ENCODE data around the gene NUCKS1. TPM values are rescaled to one million over a fixed set of nuclear protein-coding genes. Genes with fewer than 3 reads are reported as not detected.

NUCKS1 gene
- total RNA-seq, 1 experiment from 2014 or later = 205 TPM

GRCh38 chr1:205706601-205707502 lies 43.1 kb downstream of the NUCKS1 start:
- H3K27me3 Mint-ChIP-seq (ENCODE audit: insufficient read depth, unreplicated experiment) = no peaks in the 10 kb centered on the region
- H3K4me1 Mint-ChIP-seq (ENCODE audit: low read depth, unreplicated experiment) = peaks cover 16% of the 10 kb centered on the region
- H3K4me1 ChIP-seq = peaks cover 10% of the 10 kb centered on the region
- CTCF ChIA-PET = interaction anchor here (1.1 to 2.4 kb wide), 2 partner anchors 48 to 49 kb away, joined by 5 to 10 read pairs; no protein-coding TSS in a partner anchor
- POLR2A ChIA-PET = no interaction called here
- H3K9me3 ChIP-seq = no peaks in the 10 kb centered on the region
- TF ChIP-seq, protein P1, sequence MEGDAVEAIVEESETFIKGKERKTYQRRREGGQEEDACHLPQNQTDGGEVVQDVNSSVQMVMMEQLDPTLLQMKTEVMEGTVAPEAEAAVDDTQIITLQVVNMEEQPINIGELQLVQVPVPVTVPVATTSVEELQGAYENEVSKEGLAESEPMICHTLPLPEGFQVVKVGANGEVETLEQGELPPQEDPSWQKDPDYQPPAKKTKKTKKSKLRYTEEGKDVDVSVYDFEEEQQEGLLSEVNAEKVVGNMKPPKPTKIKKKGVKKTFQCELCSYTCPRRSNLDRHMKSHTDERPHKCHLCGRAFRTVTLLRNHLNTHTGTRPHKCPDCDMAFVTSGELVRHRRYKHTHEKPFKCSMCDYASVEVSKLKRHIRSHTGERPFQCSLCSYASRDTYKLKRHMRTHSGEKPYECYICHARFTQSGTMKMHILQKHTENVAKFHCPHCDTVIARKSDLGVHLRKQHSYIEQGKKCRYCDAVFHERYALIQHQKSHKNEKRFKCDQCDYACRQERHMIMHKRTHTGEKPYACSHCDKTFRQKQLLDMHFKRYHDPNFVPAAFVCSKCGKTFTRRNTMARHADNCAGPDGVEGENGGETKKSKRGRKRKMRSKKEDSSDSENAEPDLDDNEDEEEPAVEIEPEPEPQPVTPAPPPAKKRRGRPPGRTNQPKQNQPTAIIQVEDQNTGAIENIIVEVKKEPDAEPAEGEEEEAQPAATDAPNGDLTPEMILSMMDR (IDR thresholded peaks at IDR 0.05; ENCODE audit: insufficient read depth in 1 of 2, low read depth in 1 of 2, low read length in 1 of 2, severe bottlenecking in 1 of 2, unreplicated experiment in 1 of 2) = no peak
- BruUV-seq (replicated peaks) = no TSS peak
- H3K36me3 ChIP-seq (ENCODE audit: control insufficient read depth, insufficient read depth, low read length) = no peaks in the 10 kb centered on the region
- H3K27ac Mint-ChIP-seq (ENCODE audit: unreplicated experiment) = no peak overlapping the region
- H3K4me3 Mint-ChIP-seq (ENCODE audit: unreplicated experiment) = no peak overlapping the region
- H3K36me3 Mint-ChIP-seq (ENCODE audit: insufficient read depth, unreplicated experiment) = peaks cover 24% of the 10 kb centered on the region
- intact Hi-C loops (cut with micrococcal nuclease; ENCODE audit: unreplicated experiment) = no loop called here
- no peaks in the 10 kb centered on the region for H3K9me3 Mint-ChIP-seq (ENCODE audit: unreplicated experiment)
- no peak overlapping the region for H3K4me3 ChIP-seq (ENCODE audit: low read depth, low read length)
- H3K27me3 ChIP-seq (replicated peaks; ENCODE audit: control insufficient read depth, insufficient read depth, low read length) = no peaks in the 10 kb centered on the region
- DNase-seq = no peak

GRCh38 chr1:205704903-205705302 lies 45.1 kb downstream of the NUCKS1 start:
- H3K27me3 ChIP-seq (replicated peaks; ENCODE audit: control insufficient read depth, insufficient read depth, low read length) = no peaks in the 10 kb centered on the region
- Mint-ChIP-seq H3K27me3 (ENCODE audit: insufficient read depth, unreplicated experiment) (no peaks in the 10 kb centered on the region), H3K27ac (ENCODE audit: unreplicated experiment) (no peak overlapping the region), H3K4me1 (ENCODE audit: low read depth, unreplicated experiment) (peaks cover 11% of the 10 kb centered on the region), H3K9me3 (ENCODE audit: unreplicated experiment) (no peaks in the 10 kb centered on the region), H3K4me3 (ENCODE audit: unreplicated experiment) (no peak overlapping the region), H3K36me3 (ENCODE audit: insufficient read depth, unreplicated experiment) (peaks cover 24% of the 10 kb centered on the region)
- intact Hi-C loops (cut with micrococcal nuclease; ENCODE audit: unreplicated experiment) = no loop called here
- CTCF ChIA-PET = interaction anchor here (1.0 kb wide), 1 partner anchor 46 kb away, joined by 3 read pairs; no protein-coding TSS in a partner anchor
- no peak overlapping the region for H3K4me3 ChIP-seq (ENCODE audit: low read depth, low read length)
- peaks cover 10% of the 10 kb centered on the region for H3K4me1 ChIP-seq
- DNase-seq = no peak
- TF ChIP-seq, protein P1 (IDR thresholded peaks at IDR 0.05; ENCODE audit: insufficient read depth in 1 of 2, low read depth in 1 of 2, low read length in 1 of 2, severe bottlenecking in 1 of 2, unreplicated experiment in 1 of 2) = no peak
- no peaks in the 10 kb centered on the region for H3K9me3 ChIP-seq
- POLR2A ChIA-PET = no interaction called here
- BruUV-seq (replicated peaks) = no TSS peak
- no peaks in the 10 kb centered on the region for H3K36me3 ChIP-seq (ENCODE audit: control insufficient read depth, insufficient read depth, low read length)

- H3K4me3 Mint-ChIP-seq (ENCODE audit: unreplicated experiment) = no peak overlapping the region
- Histone ChIP-seq H3K4me1 (peaks cover 10% of the 10 kb centered on the region), H3K4me3 (ENCODE audit: low read depth, low read length) (no peak overlapping the region), H3K36me3 (ENCODE audit: control insufficient read depth, insufficient read depth, low read length) (no peaks in the 10 kb centered on the region), H3K27me3 (replicated peaks; ENCODE audit: control insufficient read depth, insufficient read depth, low read length) (no peaks in the 10 kb centered on the region), H3K9me3 (no peaks in the 10 kb centered on the region)
- TF ChIP-seq, protein P1 (IDR thresholded peaks at IDR 0.05; ENCODE audit: insufficient read depth in 1 of 2, low read depth in 1 of 2, low read length in 1 of 2, severe bottlenecking in 1 of 2, unreplicated experiment in 1 of 2) = no peak
- no peak for DNase-seq
- H3K4me1 Mint-ChIP-seq (ENCODE audit: low read depth, unreplicated experiment) = peaks cover 11% of the 10 kb centered on the region
- intact Hi-C loops (cut with micrococcal nuclease; ENCODE audit: unreplicated experiment) = no loop called here
- no peaks in the 10 kb centered on the region for H3K9me3 Mint-ChIP-seq (ENCODE audit: unreplicated experiment)
- peaks cover 13% of the 10 kb centered on the region for H3K36me3 Mint-ChIP-seq (ENCODE audit: insufficient read depth, unreplicated experiment)
- H3K27ac Mint-ChIP-seq (ENCODE audit: unreplicated experiment) = no peak overlapping the region
- ChIA-PET POLR2A (interaction anchor here (0.6 kb wide), 1 partner anchor 17 kb away, joined by 3 read pairs; no protein-coding TSS in a partner anchor), CTCF (interaction anchor here (0.6 to 1.1 kb wide), 4 partner anchors 8 to 45 kb away, joined by 3 to 6 read pairs (median 4); no protein-coding TSS in a partner anchor)
- no peaks in the 10 kb centered on the region for H3K27me3 Mint-ChIP-seq (ENCODE audit: insufficient read depth, unreplicated experiment)
- no TSS peak for BruUV-seq (replicated peaks)
Observed at GRCh38 chr1:205703072-205703471, 46.9 kb downstream of the NUCKS1 start.
